Measurements from ENCODE around the gene TPRKB. TPM values are rescaled to one million over a fixed set of nuclear protein-coding genes. Genes with fewer than 3 reads are reported as not detected.
"Not testable (repeated sequence)": the region's sequence is repeated elsewhere in the genome, so short reads cannot be mapped to it uniquely, and the experiment has no call there.

The TPRKB gene
- 10 to 100 TPM; 26.9 to 54.0 TPM for total RNA-seq

- 1% methylated on average over 49 of the region's 49 CpGs for WGBS
- H3K4me1 ChIP-seq (replicated peaks), result peaks cover 10% of the 10 kb centered on the region
- no peak for TF ChIP-seq CTCF (IDR thresholded peaks at IDR 0.05)
- TF ChIP-seq POLR2AphosphoS5 (IDR thresholded peaks at IDR 0.05), result peak; percentile 97
- peak; percentile 25 for TF ChIP-seq POLR2A (IDR thresholded peaks at IDR 0.05)
- no peaks in the 10 kb centered on the region for H3K36me3 ChIP-seq
- H3K9me3 ChIP-seq, result no peaks in the 10 kb centered on the region
- H3K27ac ChIP-seq, result peak within 1 kb of the TSS; percentile 66 to 72
- DNase-seq (ENCODE audit: low spot score), result peak; percentile 93
- H3K27me3 ChIP-seq (replicated peaks; ENCODE audit: insufficient read depth), result no peaks in the 10 kb centered on the region
- peak within 1 kb of the TSS; percentile 60 to 78 for H3K4me3 ChIP-seq
- intact Hi-C loops (cut with DNase I), result no loop called here
Measured at GRCh38 chr2:73736855-73737779, at the start of gene TPRKB. TPRKB (minus strand) TSS chr2:73737345; CDS start chr2:73734569, 2,776 bp downstream.

GRCh38 chr2:73783883-73784282, 46.7 kb upstream of the TPRKB start, which contains the start of gene C2orf78:
C2orf78 (plus strand) TSS chr2:73784183; CDS start chr2:73784310, 127 bp downstream.
- H3K27me3 ChIP-seq (replicated peaks; ENCODE audit: insufficient read depth); DNase-seq (ENCODE audit: low spot score); H3K4me3 ChIP-seq; H3K9me3 ChIP-seq; H3K4me1 ChIP-seq (replicated peaks); H3K27ac ChIP-seq; intact Hi-C loops (cut with DNase I); H3K36me3 ChIP-seq: not testable (repeated sequence)
- WGBS, result no CpG with 5 or more reads among the region's 3 CpGs

GRCh38 chr2:73783402-73783801, 46.3 kb upstream of the TPRKB start:
- WGBS, result 81% methylated on average over 15 of the region's 15 CpGs
- H3K36me3 ChIP-seq; intact Hi-C loops (cut with DNase I); H3K27ac ChIP-seq; H3K4me3 ChIP-seq; H3K9me3 ChIP-seq; DNase-seq (ENCODE audit: low spot score); H3K27me3 ChIP-seq (replicated peaks; ENCODE audit: insufficient read depth); H3K4me1 ChIP-seq (replicated peaks): not testable (repeated sequence)

- Histone ChIP-seq H3K27me3 (replicated peaks; ENCODE audit: insufficient read depth) (no peaks in the 10 kb centered on the region), H3K4me1 (replicated peaks) (no peaks in the 10 kb centered on the region), H3K9me3 (no peaks in the 10 kb centered on the region), H3K27ac (peak overlapping the region; percentile 88 to 92), H3K4me3 (peak overlapping the region; percentile 71 to 81), H3K36me3 (peaks cover 0 to 8% of the 10 kb centered on the region in 2 donors)
- TF ChIP-seq POLR2AphosphoS5 (IDR thresholded peaks at IDR 0.05) (no peak), POLR2A (IDR thresholded peaks at IDR 0.05) (no peak), CTCF (IDR thresholded peaks at IDR 0.05) (no peak)
- DNase-seq (ENCODE audit: low spot score), result no peak
- intact Hi-C loops (cut with DNase I), result no loop called here
- 9% methylated on average over 7 of the region's 7 CpGs for WGBS
Measured at GRCh38 chr2:73780237-73780582, 43.1 kb upstream of the TPRKB start.

DNA sequence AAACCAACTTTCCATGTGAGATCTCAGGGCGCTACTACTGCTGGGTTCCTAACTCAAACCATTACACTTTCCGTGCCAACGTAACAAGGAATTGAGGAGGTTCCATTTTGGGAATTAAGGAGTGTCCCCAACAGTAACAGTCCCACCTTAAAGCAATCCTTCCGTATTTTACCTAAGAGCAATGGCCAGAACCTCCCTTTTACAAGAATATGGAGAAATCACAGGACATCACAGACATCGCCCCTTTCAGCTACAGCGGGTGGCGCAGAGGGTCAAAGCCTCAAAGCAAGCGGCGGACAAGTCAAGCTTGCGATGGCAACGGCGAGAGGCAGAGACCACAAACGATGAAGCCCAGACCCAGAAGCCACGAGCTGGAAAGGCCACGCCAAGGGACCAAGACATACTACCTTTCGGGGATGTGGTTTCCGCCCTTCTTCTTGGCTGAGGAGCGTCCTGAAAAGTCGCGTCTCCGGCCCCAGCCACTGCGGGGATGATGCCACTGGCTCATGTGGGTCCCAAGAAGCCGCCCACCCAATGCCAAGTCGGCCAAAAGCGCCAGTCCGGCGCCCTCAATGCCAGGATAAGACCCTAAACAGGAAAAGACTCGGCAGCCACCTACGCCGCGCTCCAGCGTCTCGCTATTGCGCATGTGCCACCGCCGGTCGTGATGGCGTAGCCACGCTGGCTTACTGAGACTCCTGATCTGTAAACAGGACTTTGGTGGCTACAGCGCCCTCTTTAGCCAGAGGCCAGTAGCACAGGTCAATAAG, 42.5 kb upstream of the TPRKB start, which contains the start of gene DUSP11:
DUSP11 (minus strand) TSS at position 637 of the 770 bp plus-strand sequence; CDS start at position 508, 129 bp downstream.
- WGBS, result under 1% methylated on average over 40 of the region's 40 CpGs
- H3K36me3 ChIP-seq, result peaks cover 0 to 8% of the 10 kb centered on the region in 2 donors
- TF ChIP-seq POLR2AphosphoS5 (IDR thresholded peaks at IDR 0.05) (peak; percentile 98), CTCF (IDR thresholded peaks at IDR 0.05) (peak; percentile 74 to 96 (median 92)), POLR2A (IDR thresholded peaks at IDR 0.05) (peak; percentile 97)
- H3K27me3 ChIP-seq (replicated peaks; ENCODE audit: insufficient read depth), result no peaks in the 10 kb centered on the region
- no peaks in the 10 kb centered on the region for H3K4me1 ChIP-seq (replicated peaks)
- intact Hi-C loops (cut with DNase I), result no loop called here
- peak within 1 kb of the TSS; percentile 71 to 81 for H3K4me3 ChIP-seq
- peak; percentile 95 for DNase-seq (ENCODE audit: low spot score)
- H3K27ac ChIP-seq, result peak within 1 kb of the TSS; percentile 88 to 92
- no peaks in the 10 kb centered on the region for H3K9me3 ChIP-seq

- H3K9me3 ChIP-seq; intact Hi-C loops (cut with DNase I); DNase-seq (ENCODE audit: low spot score); H3K27me3 ChIP-seq (replicated peaks; ENCODE audit: insufficient read depth); H3K36me3 ChIP-seq; H3K4me1 ChIP-seq (replicated peaks): not testable (repeated sequence)
- peak overlapping the region; percentile 71 to 81 for H3K4me3 ChIP-seq
- WGBS, result 69% methylated on average over 18 of the region's 18 CpGs
- H3K27ac ChIP-seq, result peak overlapping the region; percentile 88 to 92
Measured at GRCh38 chr2:73778867-73779466, 41.8 kb upstream of the TPRKB start.

Measured in prostate gland (tissue), 2 donors.